Measurements from ENCODE around the gene MMAA.
A peak's percentile ranks its signal among the peaks of the same experiment; 100 is the strongest.
"Not testable (repeated sequence)": the region's sequence is repeated elsewhere in the genome, so short reads cannot be mapped to it uniquely, and the experiment has no call there.

The MMAA gene

DNA sequence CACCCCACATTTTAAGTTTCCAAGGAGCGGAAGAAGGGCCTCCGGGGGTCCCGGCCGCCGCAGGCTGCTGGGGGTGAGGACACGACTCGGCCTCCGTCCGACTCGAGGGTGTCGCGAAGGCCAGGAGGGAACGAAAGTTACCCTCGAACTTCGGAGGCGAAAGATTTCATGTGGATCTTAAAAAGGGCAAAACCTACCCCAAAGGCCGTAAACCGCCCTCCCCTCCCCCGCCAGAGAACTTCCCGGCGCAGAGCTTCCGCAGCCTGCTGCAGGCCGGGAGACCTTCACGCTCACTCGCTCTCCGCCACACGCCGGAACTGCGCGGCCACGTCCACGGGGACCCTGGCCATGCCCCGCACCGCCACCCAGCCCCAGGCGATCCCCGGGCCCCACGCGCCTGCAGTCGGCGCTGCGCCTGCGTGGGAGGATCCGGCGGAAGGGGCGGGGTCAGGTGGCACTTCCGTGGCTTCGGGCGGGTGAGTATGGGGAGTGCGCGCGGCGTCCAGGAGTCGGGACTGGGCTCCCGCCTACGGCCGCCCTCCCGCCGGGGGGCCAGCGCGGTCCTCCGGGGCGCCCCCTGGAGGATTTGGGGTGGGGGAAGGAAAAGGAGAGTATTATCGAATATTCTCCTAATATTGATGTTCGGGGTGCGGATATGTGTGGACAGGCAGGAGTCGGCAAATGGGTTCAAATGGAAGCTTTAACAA lies at the start of gene MMAA:
Gene MMAA (plus strand): TSS at position 454 of the 707 bp plus-strand sequence. CDS start 19,755 bp downstream, outside the sequence.
- peak; percentile 81 for DNase-seq

- DNase-seq = peak; percentile 27
Measured at GRCh38 chr4:145574546-145574945, 44.6 kb upstream of the MMAA start.

- DNase-seq = no peak
Measured at GRCh38 chr4:145580906-145581305, 38.3 kb upstream of the MMAA start.

GRCh38 chr4:145583191-145584055 lies 35.8 kb upstream of the MMAA start:
- DNase-seq = no peak

DNA sequence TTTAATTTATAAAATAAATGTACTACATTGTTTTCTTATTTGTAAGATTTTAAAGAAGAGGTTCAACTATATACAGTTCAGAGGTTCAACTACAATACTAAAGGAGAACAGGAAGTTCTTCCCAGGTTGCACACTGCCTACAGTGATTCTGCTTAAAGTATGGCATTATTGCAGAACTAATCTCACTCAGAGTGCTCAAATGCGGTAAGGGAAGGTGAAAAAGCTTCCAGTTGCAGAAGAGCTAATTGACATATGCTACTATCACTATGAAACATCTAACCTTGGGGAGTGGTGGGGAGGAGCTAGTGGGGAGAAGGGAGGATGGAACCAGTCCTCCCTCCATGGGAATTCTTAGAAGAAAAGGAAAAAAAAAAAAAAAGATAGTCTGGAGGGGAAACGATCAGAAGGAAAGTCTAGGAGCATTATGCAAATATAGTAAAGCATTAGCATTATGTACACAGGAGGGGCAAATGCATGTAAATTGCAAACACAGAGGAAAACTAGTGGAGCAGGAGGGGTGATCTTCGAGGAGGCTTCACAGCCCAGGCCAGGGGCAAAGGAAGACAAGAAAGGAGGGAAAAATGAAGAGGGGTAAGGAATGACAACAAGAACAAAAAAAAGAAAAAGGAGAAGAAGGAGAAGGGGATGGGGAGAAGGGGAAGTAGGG lies 32.0 kb upstream of the MMAA start:
- DNase-seq = no peak

- not testable (repeated sequence) for DNase-seq
Measured at GRCh38 chr4:145589381-145589780, 29.8 kb upstream of the MMAA start.

GRCh38 chr4:145589916-145590702 lies 29.1 kb upstream of the MMAA start:
- DNase-seq = no peak

DNA sequence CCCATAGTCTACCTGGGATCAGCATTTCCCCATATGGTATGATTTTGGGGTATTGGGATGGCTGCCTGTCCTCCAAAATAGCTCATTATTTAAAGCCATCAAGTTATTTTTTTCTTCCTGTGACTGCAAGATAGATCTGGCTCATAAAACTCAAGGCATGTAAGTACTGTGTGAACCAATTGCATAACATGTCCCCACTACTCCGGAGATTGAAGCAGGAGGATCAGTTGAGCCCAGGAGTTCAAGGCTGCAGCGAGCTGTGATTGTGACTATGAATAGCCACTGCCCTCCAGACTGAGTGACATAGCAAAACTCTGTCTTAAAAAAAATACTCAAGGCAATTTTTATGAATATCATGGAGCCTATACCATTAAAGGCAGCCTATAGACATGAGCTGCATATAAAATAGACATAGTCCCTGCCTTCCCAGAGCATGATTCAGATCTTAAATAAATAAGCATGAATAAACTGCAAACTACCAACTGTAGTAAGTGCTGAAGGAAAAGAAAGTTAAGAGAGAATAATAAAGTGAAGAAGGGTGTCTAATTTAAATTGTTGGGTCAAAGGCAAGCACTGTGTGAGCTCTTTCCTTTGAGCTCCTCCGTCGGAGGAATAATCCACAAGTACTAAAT lies 16.9 kb upstream of the MMAA start:
- DNase-seq = no peak

DNA sequence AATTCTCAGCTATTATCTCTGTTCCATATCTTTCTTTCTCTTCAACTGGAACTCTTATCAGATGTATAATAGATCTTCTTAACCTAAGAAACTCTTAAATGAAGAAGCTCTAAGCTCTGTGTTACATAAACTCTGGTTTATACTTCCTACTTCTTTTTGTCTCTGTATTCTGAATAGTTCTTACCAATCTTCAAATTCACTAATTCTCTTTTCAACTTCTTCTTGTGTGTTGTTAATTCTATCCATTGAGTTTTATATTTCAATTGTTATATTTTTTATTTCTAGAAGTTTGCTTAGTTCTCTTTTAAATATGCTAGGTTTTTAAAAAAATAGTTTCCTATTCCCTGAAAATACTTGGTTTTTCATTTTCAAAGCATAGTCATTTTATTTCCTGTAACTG lies 13.2 kb upstream of the MMAA start:
- no peak for DNase-seq

DNA sequence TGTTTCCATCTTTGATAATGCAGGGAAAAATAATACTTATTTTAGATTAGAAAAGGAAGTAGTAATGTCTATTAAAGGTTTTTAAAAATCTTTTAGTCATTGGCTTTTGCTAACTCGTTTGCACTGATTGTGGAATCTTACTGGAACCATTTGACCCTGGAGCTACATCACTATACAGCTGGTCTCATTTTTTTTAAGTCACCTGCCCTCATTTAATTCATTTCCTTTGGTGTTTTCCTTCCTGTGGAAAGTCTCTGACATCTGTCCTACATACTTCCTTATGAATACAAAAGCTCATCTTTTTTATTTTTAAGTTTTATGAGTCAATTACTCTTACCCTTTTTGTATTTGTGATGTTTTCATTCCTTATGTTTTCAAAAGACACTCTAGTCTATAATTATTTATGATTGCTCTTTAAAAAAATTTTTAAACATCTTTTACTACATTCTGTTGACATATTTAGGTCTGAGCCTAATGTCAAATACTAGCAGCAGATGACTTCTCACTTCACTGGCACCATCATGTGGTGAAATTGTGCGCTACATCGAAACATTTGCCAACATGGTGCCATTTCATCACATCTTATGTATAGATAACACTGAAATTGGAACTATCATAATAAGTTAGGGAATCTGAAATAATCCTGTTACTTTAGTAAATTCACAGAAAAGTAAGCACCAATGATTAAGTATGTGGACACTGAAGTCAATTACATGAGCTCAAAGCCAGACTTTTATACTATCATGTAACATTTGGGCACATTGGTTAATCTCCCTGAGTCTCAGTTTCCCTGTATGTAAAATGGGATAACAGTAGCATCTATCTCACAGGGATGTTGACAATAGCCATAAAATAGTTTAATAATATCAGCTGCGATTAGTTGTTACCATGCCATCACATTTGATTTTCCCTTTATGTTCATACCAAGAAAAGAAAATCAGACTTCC lies 9.4 kb upstream of the MMAA start:
- DNase-seq = peak; percentile 60

DNA sequence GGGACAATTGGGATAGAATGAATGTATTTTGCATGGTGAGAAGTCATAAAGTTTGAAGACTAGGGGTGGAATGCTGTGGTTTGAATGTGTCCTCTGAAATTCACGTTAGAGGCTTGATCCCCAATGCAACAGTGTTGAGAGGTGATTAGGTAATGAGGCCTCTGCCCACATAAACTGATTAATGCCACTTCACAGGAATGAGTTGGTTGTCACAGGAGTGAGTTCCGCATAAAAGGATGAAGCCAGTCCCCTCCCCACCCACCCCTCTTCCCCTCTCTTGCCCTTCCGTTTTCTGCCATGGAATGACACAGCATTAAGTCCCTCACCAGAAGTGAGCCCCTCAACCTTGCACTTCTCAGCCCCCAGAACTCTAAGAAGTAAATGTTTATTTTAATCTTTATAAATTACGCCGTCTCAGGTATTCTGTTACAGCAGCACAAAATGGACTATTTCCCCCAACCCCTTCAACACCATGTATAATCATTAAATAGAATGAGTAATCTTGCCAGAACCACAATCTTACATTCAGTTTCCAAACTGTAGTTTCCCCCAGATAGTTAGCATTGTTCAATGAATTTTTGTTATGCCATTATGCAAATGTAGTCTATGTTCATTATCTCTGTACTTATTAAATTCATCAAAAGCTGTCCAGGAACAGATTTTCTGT lies 5.5 kb upstream of the MMAA start:
- DNase-seq = no peak

GRCh38 chr4:145614233-145614610 lies 5.0 kb upstream of the MMAA start:
- no peak for DNase-seq

GRCh38 chr4:145618210-145618931 lies 814 bp upstream of the MMAA start:
- DNase-seq = no peak

DNA sequence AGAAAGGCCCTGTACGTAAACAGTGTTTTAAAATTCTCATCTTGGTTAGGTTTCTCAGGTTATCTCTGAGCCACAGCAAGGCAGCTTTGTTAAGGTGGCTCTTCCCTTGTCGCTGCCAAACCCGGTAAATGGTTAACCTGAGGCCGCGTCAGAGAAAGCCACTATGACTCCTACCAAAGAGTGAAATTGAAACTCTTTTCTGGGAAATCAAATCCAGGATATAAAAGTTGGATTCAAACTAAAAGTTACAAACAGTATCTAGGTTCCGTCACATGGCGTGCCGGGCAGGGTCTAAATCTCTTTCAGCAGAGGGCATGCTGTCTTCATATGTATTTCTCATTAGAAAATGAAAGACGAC lies 433 bp downstream of the MMAA start:
- no peak for DNase-seq

DNA sequence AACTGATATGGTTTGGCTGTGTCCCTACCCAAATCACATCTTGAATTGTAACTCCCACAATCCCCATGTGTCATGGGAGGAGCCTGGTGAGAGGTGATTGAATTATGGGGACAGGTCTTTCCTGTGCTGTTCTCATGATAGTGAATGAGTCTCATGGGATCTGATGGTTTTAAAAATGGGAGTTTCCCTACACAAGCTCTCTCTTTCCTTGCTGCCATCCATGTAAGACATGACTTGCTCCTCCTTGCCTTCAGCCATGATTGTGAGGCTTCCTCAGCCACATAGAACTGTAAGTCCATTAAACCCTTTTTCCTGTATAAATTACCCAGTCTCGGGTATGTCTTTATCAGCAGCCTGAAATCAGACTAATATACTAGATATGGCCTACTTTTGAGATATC lies 2.9 kb downstream of the MMAA start:
- DNase-seq = not testable (repeated sequence)

- no peak for DNase-seq
Measured at GRCh38 chr4:145623831-145624230, 4.6 kb downstream of the MMAA start.

- DNase-seq = no peak
Measured at GRCh38 chr4:145625677-145626622, 6.8 kb downstream of the MMAA start.

DNA sequence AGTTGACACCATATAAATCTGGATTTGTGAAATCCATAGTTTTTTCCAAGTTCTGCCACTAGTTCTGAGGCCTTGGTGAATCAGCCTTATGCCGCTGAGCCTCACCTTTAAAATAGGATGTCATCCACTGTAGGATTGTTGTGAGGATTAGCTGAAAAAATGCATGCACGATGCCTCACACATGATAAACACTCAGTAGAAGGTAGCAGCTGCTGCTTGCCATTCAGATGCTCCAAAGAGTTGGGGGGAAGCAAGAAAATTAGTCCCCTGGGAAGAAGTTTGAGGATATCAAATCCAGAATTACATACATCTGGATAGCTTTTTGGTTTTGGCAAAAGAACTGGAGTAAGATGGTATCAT lies 7.4 kb downstream of the MMAA start:
- no peak for DNase-seq

DNA sequence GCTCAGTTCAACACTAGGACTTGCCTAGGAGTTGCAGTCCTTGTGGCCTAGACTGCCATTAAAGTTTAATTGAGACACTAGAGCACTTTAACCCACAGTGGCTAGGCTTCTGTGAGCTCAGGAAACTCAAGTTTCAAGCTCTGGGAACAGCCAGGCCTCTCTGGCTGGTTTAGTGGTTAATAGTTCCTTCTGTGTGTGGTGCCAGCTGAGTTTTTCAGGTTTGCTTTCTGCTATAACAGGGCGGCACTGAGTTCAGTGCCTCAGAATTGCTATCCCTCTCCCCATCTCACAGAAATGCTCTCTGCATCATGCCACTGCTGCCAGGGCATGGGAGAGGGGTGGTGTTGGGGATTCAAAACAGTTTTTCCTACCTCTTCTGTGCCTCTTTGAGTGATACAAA lies 15.9 kb downstream of the MMAA start:
- no peak for DNase-seq

All from DMS153 (cell line).